BLaER1 treated with 17β-estradiol and CSF1 and Interleukin-3, amounts not matched to agents 10 nM and 100 nM (cell line): ENCODE results near the gene SESTD1.
"Not testable (repeated sequence)": the region's sequence is repeated elsewhere in the genome, so short reads cannot be mapped to it uniquely, and the experiment has no call there.

ENCODE experiments used
- H3K27ac ChIP-seq, 11 experiments: shearing (Covaris generic); formaldehyde crosslinking; 2 replicates each; pipeline ENCODE4 v1.8.1; 2022
- H3K27me3 ChIP-seq, 11 experiments: shearing (Covaris generic); formaldehyde crosslinking; 2 replicates each; pipeline ENCODE4 v1.8.1; 2022
- H3K36me3 ChIP-seq, 11 experiments: shearing (Covaris generic); formaldehyde crosslinking; 2 replicates each; pipeline ENCODE4 v1.8.1; 2022
- H3K4me1 ChIP-seq, 10 experiments: shearing (Covaris generic); formaldehyde crosslinking; 2 replicates each; pipeline ENCODE4 v1.8.1; 2022
- H3K4me2 ChIP-seq, 11 experiments: shearing (Covaris generic); formaldehyde crosslinking; 2 replicates each; pipeline ENCODE4 v1.8.1; 2022
- H3K4me3 ChIP-seq, 10 experiments: shearing (Covaris generic); formaldehyde crosslinking; 2 replicates each; pipeline ENCODE4 v1.8.1; 2022
- H3K9ac ChIP-seq, 11 experiments: shearing (Covaris generic); formaldehyde crosslinking; 2 replicates each; pipeline ENCODE4 v1.8.1; 2022
- H3K9me3 ChIP-seq, 11 experiments: shearing (Covaris generic); formaldehyde crosslinking; replicated peaks in 1 of 11; 2 replicates each; pipeline ENCODE4 v1.8.1; 2022
- H4K20me1 ChIP-seq, 11 experiments: shearing (Covaris generic); formaldehyde crosslinking; 2 replicates each; pipeline ENCODE4 v1.8.1; 2022
- Cebpa-rat ChIP-seq, 11 experiments: shearing (Covaris generic); IDR thresholded peaks; 2 replicates each; pipeline ENCODE4 v1.8.1; 2022

Gene SESTD1

DNA sequence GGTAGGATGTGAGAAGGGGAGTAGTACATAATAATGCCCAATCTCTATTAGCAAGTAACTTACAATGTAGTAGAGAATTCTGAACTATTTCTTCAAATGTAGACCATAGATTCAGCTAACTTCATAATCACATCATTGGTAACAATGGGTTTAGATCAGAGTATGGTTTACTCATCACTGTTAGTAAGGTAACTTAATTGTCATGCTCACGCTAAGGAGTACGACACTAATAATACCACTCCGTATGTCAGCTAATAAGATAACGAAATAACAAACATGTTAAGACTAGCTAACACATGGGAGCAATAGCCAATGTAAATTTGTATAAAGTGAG, 158.3 kb downstream of the SESTD1 start:
- Histone ChIP-seq H4K20me1 (no peaks in the 10 kb centered on the region), H3K9ac (no peak overlapping the region), H3K27me3 (no peaks in the 10 kb centered on the region), H3K9me3 (no peaks in the 10 kb centered on the region), H3K4me2 (no peak overlapping the region; a peak in 1 of 22 replicates), H3K36me3 (peaks cover 13 to 64% (median 39%) of the 10 kb centered on the region in 11 experiments; a peak in 21 of 22 replicates), H3K27ac (0 out of 22 replicates have a peak overlapping the region, but pooled peaks of 1 of the 11 experiments have one; percentile 18), H3K4me3 (no peak overlapping the region), H3K4me1 (peaks cover 9 to 22% (median 17%) of the 10 kb centered on the region in 10 experiments; a peak in 19 of 20 replicates)
- TF ChIP-seq Cebpa-rat (IDR thresholded peaks at IDR 0.05): no peak

DNA sequence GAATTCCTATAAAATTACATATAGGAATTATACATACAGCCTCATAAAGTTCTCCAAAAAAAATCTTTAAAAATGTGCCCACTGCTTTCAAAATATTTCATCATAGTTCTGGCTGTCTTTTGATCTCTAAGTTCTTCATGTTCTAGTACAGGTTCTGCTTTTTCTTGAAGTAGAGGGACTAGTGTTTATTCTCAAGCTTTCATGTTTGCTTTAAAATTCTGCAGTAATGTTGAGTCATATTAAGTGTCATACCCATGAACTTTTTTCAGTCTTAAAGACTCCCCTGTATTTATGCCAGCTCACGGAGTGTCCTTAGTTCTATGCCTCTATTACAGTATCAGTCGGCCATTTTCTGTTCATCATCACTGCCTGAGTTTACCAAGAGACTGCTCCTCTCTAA, 159.9 kb downstream of the SESTD1 start:
- no peak overlapping the region for H3K27ac ChIP-seq
- peaks cover 9 to 22% (median 17%) of the 10 kb centered on the region in 10 experiments; a peak in 19 of 20 replicates for H3K4me1 ChIP-seq
- no peak overlapping the region for H3K4me2 ChIP-seq

DNA sequence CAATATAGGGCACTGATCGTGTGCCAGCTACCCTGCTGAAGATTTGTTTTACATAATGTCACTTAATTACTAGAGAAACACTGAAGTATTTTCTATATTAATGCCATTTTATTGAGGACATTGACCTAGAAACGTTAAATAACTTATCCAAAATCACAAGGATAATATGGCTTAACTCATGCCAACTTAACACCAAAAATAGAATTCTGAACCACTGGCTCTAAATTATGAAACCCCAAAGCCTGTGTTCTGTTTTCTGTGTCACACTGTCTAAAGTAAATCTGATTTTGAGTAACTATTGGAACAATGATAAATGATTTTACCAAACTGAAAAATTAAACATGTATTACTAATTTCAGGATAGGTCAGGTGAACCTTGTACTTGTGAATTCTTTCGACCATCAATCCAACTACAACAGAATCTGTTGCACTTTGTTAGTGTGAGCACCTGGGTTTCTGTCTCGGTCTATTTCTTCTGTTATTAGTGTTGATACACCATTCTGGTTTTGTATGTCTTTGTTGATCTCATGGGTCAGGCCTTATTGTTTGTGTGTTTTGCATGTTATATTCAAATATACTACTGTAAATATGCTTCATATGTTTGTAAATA, 166.4 kb downstream of the SESTD1 start:
- Histone ChIP-seq H3K27me3 (no peaks in the 10 kb centered on the region), H3K27ac (no peak overlapping the region), H3K9ac (no peak overlapping the region), H3K4me3 (no peak overlapping the region), H3K9me3 (peaks cover 0 to 1% (median 0%) of the 10 kb centered on the region in 11 experiments; a peak in 2 of 22 replicates), H4K20me1 (no peaks in the 10 kb centered on the region), H3K4me2 (no peak overlapping the region), H3K36me3 (peaks cover 0 to 7% (median 0%) of the 10 kb centered on the region in 11 experiments; a peak in 6 of 22 replicates), H3K4me1 (peaks cover 9 to 14% (median 11%) of the 10 kb centered on the region in 10 experiments; a peak in 19 of 20 replicates)
- no peak for TF ChIP-seq Cebpa-rat (IDR thresholded peaks at IDR 0.05)

More for the DNA sequence above, 159.9 kb downstream of the SESTD1 start:
- TF ChIP-seq Cebpa-rat (IDR thresholded peaks at IDR 0.05): no peak
- peaks cover 7 to 49% (median 25%) of the 10 kb centered on the region in 11 experiments; a peak in 21 of 22 replicates for H3K36me3 ChIP-seq
- H4K20me1 ChIP-seq: no peaks in the 10 kb centered on the region
- no peaks in the 10 kb centered on the region for H3K27me3 ChIP-seq
- H3K9me3 ChIP-seq: no peaks in the 10 kb centered on the region
- no peak overlapping the region for H3K9ac ChIP-seq
- no peak overlapping the region for H3K4me3 ChIP-seq

DNA sequence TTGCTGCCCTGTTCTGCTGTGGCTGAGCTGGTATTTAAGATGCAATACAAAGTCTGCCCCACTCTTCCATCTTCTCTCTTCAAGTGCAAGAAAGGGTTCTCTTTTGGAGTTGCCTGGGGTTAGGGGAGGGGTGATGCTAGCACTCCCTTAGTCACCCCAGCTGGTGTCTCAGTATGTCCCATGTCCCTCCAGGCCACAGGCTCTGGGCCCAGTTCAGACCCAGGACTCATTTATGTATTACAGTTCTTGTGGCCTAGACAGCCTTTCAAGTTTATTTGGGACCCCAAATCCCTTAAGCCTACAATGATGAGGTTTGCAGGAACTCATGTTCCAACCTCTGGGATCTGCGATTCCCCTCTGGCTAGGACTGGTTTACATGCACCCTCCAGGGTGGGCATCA, 167.5 kb downstream of the SESTD1 start:
- Histone ChIP-seq H3K9me3 (peaks cover 0 to 4% (median 0%) of the 10 kb centered on the region in 11 experiments; a peak in 2 of 22 replicates), H3K4me3 (no peak overlapping the region), H3K27ac (no peak overlapping the region), H3K4me1 (peaks cover 9 to 14% (median 11%) of the 10 kb centered on the region in 10 experiments; a peak in 19 of 20 replicates), H3K27me3 (no peaks in the 10 kb centered on the region), H3K9ac (no peak overlapping the region), H4K20me1 (no peaks in the 10 kb centered on the region), H3K36me3 (no peaks in the 10 kb centered on the region), H3K4me2 (peak overlapping the region in 1 of 11 experiments; percentile 44; a peak in 2 of 22 replicates)
- no peak for TF ChIP-seq Cebpa-rat (IDR thresholded peaks at IDR 0.05)

DNA sequence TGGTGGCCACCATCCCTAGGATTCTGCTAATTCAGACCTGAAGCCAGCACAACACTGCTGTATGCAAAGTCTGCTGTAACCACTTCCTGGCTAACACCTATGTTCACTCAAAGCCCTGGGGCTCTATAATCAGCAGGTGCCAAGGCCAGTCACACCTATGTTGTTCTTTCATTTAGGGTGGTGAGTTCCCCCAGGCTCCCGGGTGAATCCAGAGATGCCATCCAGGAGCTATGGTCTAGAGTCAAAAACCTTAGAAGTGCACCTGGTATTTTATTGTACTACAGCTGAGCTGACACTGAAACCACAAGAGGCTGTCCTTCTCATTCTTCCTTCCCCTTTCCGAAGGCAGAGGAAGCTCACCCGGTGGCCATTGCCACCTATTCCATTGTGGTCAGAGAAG, 168.5 kb downstream of the SESTD1 start:
- Histone ChIP-seq H3K27me3 (no peaks in the 10 kb centered on the region), H3K9me3 (peaks cover 0 to 4% (median 0%) of the 10 kb centered on the region in 11 experiments; a peak in 2 of 22 replicates), H3K4me1 (peaks cover 9 to 14% (median 11%) of the 10 kb centered on the region in 10 experiments; a peak in 19 of 20 replicates), H3K4me3 (no peak overlapping the region), H4K20me1 (no peaks in the 10 kb centered on the region), H3K9ac (no peak overlapping the region), H3K36me3 (no peaks in the 10 kb centered on the region), H3K27ac (no peak overlapping the region), H3K4me2 (peak overlapping the region; percentile 5 to 53 (median 26); a peak in 15 of 22 replicates)
- TF ChIP-seq Cebpa-rat (IDR thresholded peaks at IDR 0.05): no peak

DNA sequence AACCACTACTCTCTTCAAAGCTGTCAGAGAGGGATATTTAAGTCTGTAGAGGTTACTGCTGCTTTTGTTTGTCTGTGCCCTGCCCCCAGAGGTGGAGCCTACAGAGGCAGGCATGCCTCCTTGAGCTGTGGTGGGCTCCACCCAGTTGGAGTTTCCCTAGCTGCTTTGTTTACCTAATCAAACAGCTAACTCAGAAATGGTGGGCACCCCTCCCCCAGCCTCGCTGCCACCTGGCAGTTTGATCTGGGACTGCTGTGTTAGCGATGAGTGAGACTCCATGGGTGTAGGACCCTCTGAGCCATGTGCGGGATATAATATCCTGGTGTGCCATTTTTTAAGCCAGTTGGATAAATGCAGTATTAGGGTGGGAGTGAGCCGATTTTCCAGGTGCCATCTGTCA, 171.7 kb downstream of the SESTD1 start:
- not testable (repeated sequence) for H3K27me3 ChIP-seq, H3K9ac ChIP-seq, H3K27ac ChIP-seq, H3K36me3 ChIP-seq, H3K4me2 ChIP-seq, H3K9me3 ChIP-seq, H3K4me3 ChIP-seq, H4K20me1 ChIP-seq
- H3K4me1 ChIP-seq: peaks cover 9 to 14% (median 11%) of the 10 kb centered on the region in 10 experiments; a peak in 19 of 20 replicates

DNA sequence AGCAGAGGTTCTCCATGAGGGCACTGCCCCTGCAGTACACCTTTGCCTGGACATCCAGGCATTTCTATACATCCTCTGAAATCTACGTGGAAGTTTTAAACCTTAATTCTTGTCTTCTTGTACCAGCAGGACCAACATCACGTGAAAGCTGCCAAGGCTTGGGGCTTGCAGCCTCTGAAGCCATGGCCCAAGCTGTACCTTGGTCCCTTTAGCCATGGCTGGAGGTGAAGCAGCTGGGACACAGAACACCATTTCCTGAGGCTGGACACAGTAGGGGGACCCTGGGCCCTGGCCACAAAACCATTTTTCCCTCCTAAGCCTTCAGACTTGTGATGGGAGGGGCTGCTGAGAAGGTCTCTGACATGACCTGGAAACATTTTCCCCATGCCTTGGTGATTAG, 181.9 kb downstream of the SESTD1 start:
- Histone ChIP-seq H3K27ac (no peak overlapping the region), H3K27me3 (no peaks in the 10 kb centered on the region), H3K9me3 (peaks cover 2 to 23% (median 7%) of the 10 kb centered on the region in 11 experiments; a peak in 18 of 22 replicates), H3K4me2 (no peak overlapping the region), H3K4me1 (no peaks in the 10 kb centered on the region), H4K20me1 (no peaks in the 10 kb centered on the region), H3K4me3 (no peak overlapping the region), H3K36me3 (no peaks in the 10 kb centered on the region), H3K9ac (no peak overlapping the region)
- no peak for TF ChIP-seq Cebpa-rat (IDR thresholded peaks at IDR 0.05)

DNA sequence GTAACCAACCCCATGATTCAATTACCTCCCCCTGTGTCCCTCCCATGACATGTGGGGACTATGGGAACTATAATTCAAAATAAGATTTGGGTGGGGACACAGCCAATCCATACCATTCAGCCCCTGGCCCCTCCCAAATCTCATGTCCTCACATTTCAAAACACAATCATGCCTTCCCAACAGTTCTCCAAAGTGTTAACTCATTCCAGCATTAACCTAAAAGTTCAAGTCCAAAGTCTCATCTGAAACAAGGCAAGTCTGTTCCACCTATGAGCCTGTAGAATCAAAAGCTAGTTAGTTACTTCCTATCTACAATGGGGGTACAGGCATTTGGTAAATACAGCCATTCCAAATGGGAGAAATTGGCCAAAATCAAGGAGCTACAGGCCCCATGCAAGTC, 182.7 kb downstream of the SESTD1 start:
- Histone ChIP-seq H3K27me3 (no peaks in the 10 kb centered on the region), H3K36me3 (no peaks in the 10 kb centered on the region), H3K4me2 (no peak overlapping the region), H3K4me3 (no peak overlapping the region), H3K27ac (no peak overlapping the region), H3K9me3 (peaks cover 10 to 30% (median 15%) of the 10 kb centered on the region in 11 experiments; a peak in 21 of 22 replicates), H3K9ac (no peak overlapping the region), H4K20me1 (no peaks in the 10 kb centered on the region), H3K4me1 (no peaks in the 10 kb centered on the region)
- TF ChIP-seq Cebpa-rat (IDR thresholded peaks at IDR 0.05): no peak

DNA sequence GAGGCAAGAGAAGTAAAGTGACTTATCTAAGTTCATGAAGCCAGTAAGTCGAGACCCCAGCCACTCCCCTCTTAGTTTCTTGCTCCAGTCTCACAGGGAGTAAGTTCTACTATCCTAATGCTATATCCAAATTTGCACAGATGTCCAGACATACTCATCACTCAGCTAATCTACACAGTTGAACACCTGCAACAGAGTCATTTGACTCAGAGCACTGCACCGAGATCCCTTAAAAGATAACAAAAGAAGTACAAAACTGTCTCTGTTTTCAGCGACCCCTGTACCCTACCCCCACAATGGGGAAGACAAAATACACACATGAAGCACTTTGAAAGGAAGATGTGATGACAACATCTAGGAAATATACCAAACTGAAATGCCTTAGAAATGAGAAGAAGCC, 192.1 kb downstream of the SESTD1 start:
- H4K20me1 ChIP-seq: no peaks in the 10 kb centered on the region
- H3K9ac ChIP-seq: no peak overlapping the region
- no peaks in the 10 kb centered on the region for H3K4me1 ChIP-seq
- no peaks in the 10 kb centered on the region for H3K27me3 ChIP-seq
- no peak overlapping the region for H3K4me2 ChIP-seq
- no peak overlapping the region for H3K27ac ChIP-seq
- TF ChIP-seq Cebpa-rat (IDR thresholded peaks at IDR 0.05): no peak
- H3K4me3 ChIP-seq: no peak overlapping the region
- no peaks in the 10 kb centered on the region for H3K36me3 ChIP-seq
- H3K9me3 ChIP-seq: peaks cover 3 to 34% (median 21%) of the 10 kb centered on the region in 11 experiments
